ENCODE data around the gene GAB3.

DNA sequence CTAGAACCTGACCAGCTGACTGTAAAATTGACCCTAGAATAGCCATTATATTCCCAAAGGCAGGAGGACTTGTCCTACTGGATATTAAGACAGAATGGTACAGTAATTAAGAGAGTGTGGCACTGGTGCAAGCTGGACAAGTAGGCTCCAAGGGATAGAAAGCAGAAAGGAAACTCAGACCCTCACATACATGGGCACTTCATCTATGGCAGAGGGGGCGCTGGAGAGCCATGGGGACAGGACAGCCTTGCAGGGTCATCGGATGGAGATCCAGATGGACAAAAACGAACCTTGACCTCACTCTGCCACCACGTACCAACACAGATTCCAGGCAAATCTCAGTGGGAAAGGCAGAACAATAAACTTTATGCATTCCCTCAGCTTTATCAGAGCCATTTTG is 40.6 kb downstream of the GAB3 start:
- TF ChIP-seq GATA2 (IDR thresholded peaks at IDR 0.05; ENCODE audit: low read depth, low read length) (no peak), GATA3 (IDR thresholded peaks at IDR 0.05; ENCODE audit: low read depth, low read length) (no peak)

Measured in SH-SY5Y (cell line).